Measurements from ENCODE around the gene OR10K2. TPM values are rescaled to one million over a fixed set of nuclear protein-coding genes. Genes with fewer than 3 reads are reported as not detected.

Gene OR10K2
- total RNA-seq, 1 donor from 2014 or later, result not detected

GRCh38 chr1:158414651-158415345, 11.2 kb downstream of the OR10K2 start:
- no peaks in the 10 kb centered on the region for H3K36me3 ChIP-seq
- no peak for TF ChIP-seq CTCF (IDR thresholded peaks at IDR 0.05)

GRCh38 chr1:158407092-158407491, 18.9 kb downstream of the OR10K2 start:
- H3K27me3 ChIP-seq, result no peaks in the 10 kb centered on the region

More at GRCh38 chr1:158414651-158415345, 11.2 kb downstream of the OR10K2 start:
- Histone ChIP-seq H3K27me3 (no peaks in the 10 kb centered on the region), H3K9me3 (no peaks in the 10 kb centered on the region), H3K4me1 (no peaks in the 10 kb centered on the region), H3K27ac (no peak overlapping the region), H3K4me3 (no peak overlapping the region)
- intact Hi-C loops (cut with DNase I), result no loop called here
- no peak for DNase-seq
- ATAC-seq, result no peak

GRCh38 chr1:158400871-158401270, 25.2 kb downstream of the OR10K2 start:
- Histone ChIP-seq H3K4me1 (no peaks in the 10 kb centered on the region), H3K9me3 (no peaks in the 10 kb centered on the region), H3K36me3 (no peaks in the 10 kb centered on the region), H3K4me3 (no peak overlapping the region), H3K27me3 (no peaks in the 10 kb centered on the region), H3K27ac (no peak overlapping the region)
- intact Hi-C loops (cut with DNase I), result no loop called here
- ATAC-seq (no peak), DNase-seq (no peak)
- TF ChIP-seq CTCF (IDR thresholded peaks at IDR 0.05), result no peak

More at GRCh38 chr1:158407092-158407491, 18.9 kb downstream of the OR10K2 start:
- no peak overlapping the region for H3K4me3 ChIP-seq
- ATAC-seq, result no peak
- intact Hi-C loops (cut with DNase I), result no loop called here
- no peaks in the 10 kb centered on the region for H3K36me3 ChIP-seq
- DNase-seq, result no peak
- H3K4me1 ChIP-seq, result no peaks in the 10 kb centered on the region
- H3K27ac ChIP-seq, result no peak overlapping the region
- H3K9me3 ChIP-seq, result no peaks in the 10 kb centered on the region
- no peak for TF ChIP-seq CTCF (IDR thresholded peaks at IDR 0.05)

- H3K27me3 ChIP-seq, result no peaks in the 10 kb centered on the region
- ATAC-seq (no peak), DNase-seq (no peak)
- H3K36me3 ChIP-seq, result no peaks in the 10 kb centered on the region
- H3K4me3 ChIP-seq, result no peak within 1 kb of the TSS
- intact Hi-C loops (cut with DNase I), result no loop called here
- H3K27ac ChIP-seq, result no peak within 1 kb of the TSS
- no peaks in the 10 kb centered on the region for H3K4me1 ChIP-seq
- H3K9me3 ChIP-seq, result no peaks in the 10 kb centered on the region
- TF ChIP-seq CTCF (IDR thresholded peaks at IDR 0.05), result no peak
These were observed 27.1 kb downstream of the OR10K2 start, which contains the start of gene OR10T2 for GRCh38 chr1:158398818-158399514. OR10T2 (minus strand) TSS chr1:158399466; CDS start chr1:158399466, 0 bp downstream.

GRCh38 chr1:158396646-158397045, 29.4 kb downstream of the OR10K2 start:
- ATAC-seq, result no peak
- no peaks in the 10 kb centered on the region for H3K4me1 ChIP-seq
- no peaks in the 10 kb centered on the region for H3K36me3 ChIP-seq
- no peak for TF ChIP-seq CTCF (IDR thresholded peaks at IDR 0.05)
- no peak overlapping the region for H3K27ac ChIP-seq
- intact Hi-C loops (cut with DNase I), result no loop called here
- H3K4me3 ChIP-seq, result no peak overlapping the region
- H3K9me3 ChIP-seq, result no peaks in the 10 kb centered on the region
- no peak for DNase-seq
- H3K27me3 ChIP-seq, result no peaks in the 10 kb centered on the region
